SJCRH30 (cell line): ENCODE measurements around the gene DNAH2. TPM values are rescaled to one million over a fixed set of nuclear protein-coding genes. Genes with fewer than 3 reads are reported as not detected.
"Not testable (repeated sequence)": the region's sequence is repeated elsewhere in the genome, so short reads cannot be mapped to it uniquely, and the experiment has no call there.

Experiments
- DNase-seq, 2 experiments: peaks; one replicate each; pipeline ENCODE4 v3.0.0-alpha.2; 2015 to 2020
- H3K27ac ChIP-seq: fragments of 250-450 bp; sonication (Bioruptor Pico); 2 replicates; pipeline ENCODE4 v1.5.1; 2020; ENCODE audit warnings: mild to moderate bottlenecking, moderate library complexity
- H3K27me3 ChIP-seq: fragments of 250-450 bp; sonication (Bioruptor Pico); 2 replicates; pipeline ENCODE4 v1.5.1; 2020; ENCODE audit warnings: mild to moderate bottlenecking, moderate library complexity
- H3K36me3 ChIP-seq: fragments of 250-450 bp; sonication (Bioruptor Pico); 2 replicates; pipeline ENCODE4 v1.5.1; 2020; ENCODE audit warnings: mild to moderate bottlenecking, moderate library complexity
- H3K4me1 ChIP-seq: fragments of 250-450 bp; sonication (Bioruptor Pico); 2 replicates; pipeline ENCODE4 v1.5.1; 2020; ENCODE audit warnings: mild to moderate bottlenecking, moderate library complexity
- H3K4me3 ChIP-seq: fragments of 250-450 bp; sonication (Bioruptor Pico); 2 replicates; pipeline ENCODE4 v1.5.1; 2020; ENCODE audit warnings: mild to moderate bottlenecking, moderate library complexity
- H3K9me3 ChIP-seq: fragments of 250-450 bp; sonication (Bioruptor Pico); replicated peaks from 2 replicates; pipeline ENCODE4 v1.5.1; 2020; ENCODE audit warnings: mild to moderate bottlenecking, moderate library complexity
- total RNA-seq: library from RNA; depleted of rRNA; stranded (reverse); fragments of >200 nt; shearing (Covaris generic); gene quantifications from 2 replicates; pipeline ENCODE4 v1.2.3, GENCODE V29; 2014

Gene DNAH2
- total RNA-seq, 1 experiment from 2014 or later = not detected

DNA sequence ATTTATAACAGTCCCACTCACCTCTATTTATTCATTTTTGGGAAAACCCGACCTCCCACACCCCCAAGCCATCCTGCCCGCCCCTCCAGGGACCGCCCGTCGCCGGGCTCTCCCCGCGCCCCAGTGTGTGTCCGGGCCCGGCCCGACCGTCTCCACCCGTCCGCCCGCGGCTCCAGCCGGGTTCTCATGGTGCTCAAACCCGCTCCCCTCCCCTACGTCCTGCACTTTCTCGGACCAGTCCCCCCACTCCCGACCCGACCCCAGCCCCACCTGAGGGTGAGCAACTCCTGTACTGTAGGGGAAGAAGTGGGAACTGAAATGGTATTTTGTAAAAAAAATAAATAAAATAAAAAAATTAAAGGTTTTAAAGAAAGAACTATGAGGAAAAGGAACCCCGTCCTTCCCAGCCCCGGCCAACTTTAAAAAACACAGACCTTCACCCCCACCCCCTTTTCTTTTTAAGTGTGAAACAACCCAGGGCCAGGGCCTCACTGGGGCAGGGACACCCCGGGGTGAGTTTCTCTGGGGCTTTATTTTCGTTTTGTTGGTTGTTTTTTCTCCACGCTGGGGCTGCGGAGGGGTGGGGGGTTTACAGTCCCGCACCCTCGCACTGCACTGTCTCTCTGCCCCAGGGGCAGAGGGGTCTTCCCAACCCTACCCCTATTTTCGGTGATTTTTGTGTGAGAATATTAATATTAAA is 136.7 kb downstream of the DNAH2 start:
- Histone ChIP-seq H3K36me3 (peaks cover 19% of the 10 kb centered on the region), H3K4me1 (0 out of 2 replicates have a peak, but pooled peaks cover 2% of the 10 kb centered on the region), H3K27me3 (no peaks in the 10 kb centered on the region), H3K27ac (no peak overlapping the region), H3K9me3 (no peaks in the 10 kb centered on the region), H3K4me3 (no peak overlapping the region)
- no peak for DNase-seq

GRCh38 chr17:7854851-7855659 is 137.5 kb downstream of the DNAH2 start, which contains the start of gene TMEM88:
Gene TMEM88 (plus strand): TSS chr17:7855066. CDS start chr17:7855075, 9 bp downstream.
- H3K27ac ChIP-seq = no peak within 1 kb of the TSS
- no peaks in the 10 kb centered on the region for H3K9me3 ChIP-seq
- peaks cover 19% of the 10 kb centered on the region for H3K36me3 ChIP-seq
- H3K27me3 ChIP-seq = no peaks in the 10 kb centered on the region
- H3K4me3 ChIP-seq = peak within 1 kb of the TSS; percentile 71; the same call in 1 of the 2 replicates
- no peak for DNase-seq
- 0 out of 2 replicates have a peak, but pooled peaks cover 2% of the 10 kb centered on the region for H3K4me1 ChIP-seq

GRCh38 chr17:7855660-7856010 is 138.1 kb downstream of the DNAH2 start:
- no peaks in the 10 kb centered on the region for H3K27me3 ChIP-seq
- no peak overlapping the region for H3K4me3 ChIP-seq
- H3K4me1 ChIP-seq = 0 out of 2 replicates have a peak, but pooled peaks cover 2% of the 10 kb centered on the region
- H3K9me3 ChIP-seq = no peaks in the 10 kb centered on the region
- H3K27ac ChIP-seq = no peak overlapping the region
- no peak for DNase-seq
- peaks cover 14% of the 10 kb centered on the region for H3K36me3 ChIP-seq

DNA sequence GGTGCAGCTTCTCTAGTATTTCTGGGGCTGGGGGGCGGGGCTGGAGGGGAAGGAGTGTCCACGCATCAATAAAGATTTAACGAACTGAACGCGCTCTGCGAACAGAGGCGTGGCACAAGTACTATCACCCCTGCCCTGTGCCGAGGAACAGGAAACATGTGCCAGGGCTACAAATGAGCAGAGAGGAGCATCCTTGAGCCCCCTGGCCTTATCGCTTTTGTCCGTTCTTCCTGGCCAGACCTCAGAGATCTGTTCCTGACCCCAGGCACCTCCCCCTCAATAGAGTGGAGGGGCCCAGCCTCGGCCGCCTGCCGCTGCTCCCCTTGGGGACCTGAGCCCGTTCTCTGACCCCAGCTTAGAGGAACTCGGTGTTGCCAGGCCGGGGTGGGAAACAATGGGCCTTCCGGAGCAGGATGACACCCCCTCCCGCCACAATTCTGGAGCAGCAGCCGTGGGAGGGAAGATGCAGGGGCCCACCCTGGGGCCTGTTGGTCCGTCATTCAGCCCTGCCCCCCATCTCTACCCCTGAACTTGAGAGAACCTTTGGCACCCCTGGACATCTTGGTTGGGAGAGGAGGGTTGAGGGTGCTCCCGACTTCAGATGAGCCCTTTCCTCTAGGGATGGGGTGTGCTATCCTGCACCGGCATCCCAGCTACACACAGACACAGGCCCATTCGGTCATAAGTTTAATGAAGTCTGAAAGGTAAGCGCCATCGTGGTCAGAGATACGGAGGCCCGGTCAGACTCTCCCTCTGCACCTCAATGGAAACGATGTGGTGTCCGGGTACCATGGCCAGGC is 138.7 kb downstream of the DNAH2 start:
- Histone ChIP-seq H3K4me1 (0 out of 2 replicates have a peak, but pooled peaks cover 2% of the 10 kb centered on the region), H3K27ac (peak overlapping the region; percentile 94)
- peak in 1 of 2 experiments; percentile 32 for DNase-seq

GRCh38 chr17:7856811-7857712 is 139.5 kb downstream of the DNAH2 start, which contains the start of gene NAA38:
Gene NAA38 (minus strand): TSS chr17:7857559. CDS start chr17:7857463, 96 bp downstream.
- peak; percentile 96 to 97 for DNase-seq
- Histone ChIP-seq H3K9me3 (no peaks in the 10 kb centered on the region), H3K4me1 (0 out of 2 replicates have a peak, but pooled peaks cover 2% of the 10 kb centered on the region), H3K4me3 (peak within 1 kb of the TSS; percentile 71), H3K27me3 (no peaks in the 10 kb centered on the region), H3K36me3 (peaks cover 2% of the 10 kb centered on the region; the same call in 1 of the 2 replicates), H3K27ac (peak within 1 kb of the TSS; percentile 94)

More for the DNA sequence above, 138.7 kb downstream of the DNAH2 start:
- Histone ChIP-seq H3K4me3 (peak overlapping the region; percentile 71), H3K27me3 (no peaks in the 10 kb centered on the region), H3K36me3 (peaks cover 8% of the 10 kb centered on the region), H3K9me3 (no peaks in the 10 kb centered on the region)

GRCh38 chr17:7857713-7858521 is 140.4 kb downstream of the DNAH2 start, which contains the start of gene CYB5D1:
Gene CYB5D1 (plus strand): TSS chr17:7858003. CDS start chr17:7858135, 132 bp downstream.
- Histone ChIP-seq H3K4me3 (peak within 1 kb of the TSS; percentile 71), H3K4me1 (0 out of 2 replicates have a peak, but pooled peaks cover 3% of the 10 kb centered on the region), H3K9me3 (no peaks in the 10 kb centered on the region), H3K36me3 (peaks cover 3% of the 10 kb centered on the region; the same call in 1 of the 2 replicates), H3K27me3 (no peaks in the 10 kb centered on the region), H3K27ac (peak within 1 kb of the TSS; percentile 94)
- DNase-seq = peak; percentile 86 to 89

DNA sequence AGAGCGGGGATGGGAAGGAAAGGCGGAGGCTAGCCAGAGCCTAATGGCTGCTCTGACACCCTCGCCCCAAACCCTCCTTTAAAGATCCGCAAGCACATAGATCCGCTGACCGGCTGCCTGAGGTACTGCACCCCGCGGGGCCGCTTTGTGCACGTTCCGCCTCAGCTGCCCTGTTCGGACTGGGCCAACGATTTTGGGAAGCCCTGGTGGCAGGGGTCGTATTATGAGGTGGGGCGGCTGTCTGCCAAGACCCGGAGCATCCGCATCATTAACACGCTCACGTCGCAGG is 140.9 kb downstream of the DNAH2 start:
- no peak overlapping the region for H3K4me3 ChIP-seq
- no peak overlapping the region for H3K27ac ChIP-seq
- no peaks in the 10 kb centered on the region for H3K27me3 ChIP-seq
- DNase-seq = no peak
- H3K9me3 ChIP-seq = no peaks in the 10 kb centered on the region
- 0 out of 2 replicates have a peak, but pooled peaks cover 5% of the 10 kb centered on the region for H3K4me1 ChIP-seq
- peaks cover 7% of the 10 kb centered on the region; the same call in 1 of the 2 replicates for H3K36me3 ChIP-seq

- Histone ChIP-seq H3K9me3 (no peaks in the 10 kb centered on the region), H3K4me1 (0 out of 2 replicates have a peak, but pooled peaks cover 5% of the 10 kb centered on the region), H3K4me3 (no peak overlapping the region), H3K27me3 (no peaks in the 10 kb centered on the region), H3K27ac (no peak overlapping the region), H3K36me3 (peaks cover 7% of the 10 kb centered on the region; the same call in 1 of the 2 replicates)
- no peak for DNase-seq
Measured at GRCh38 chr17:7859028-7859427, 141.5 kb downstream of the DNAH2 start.

DNA sequence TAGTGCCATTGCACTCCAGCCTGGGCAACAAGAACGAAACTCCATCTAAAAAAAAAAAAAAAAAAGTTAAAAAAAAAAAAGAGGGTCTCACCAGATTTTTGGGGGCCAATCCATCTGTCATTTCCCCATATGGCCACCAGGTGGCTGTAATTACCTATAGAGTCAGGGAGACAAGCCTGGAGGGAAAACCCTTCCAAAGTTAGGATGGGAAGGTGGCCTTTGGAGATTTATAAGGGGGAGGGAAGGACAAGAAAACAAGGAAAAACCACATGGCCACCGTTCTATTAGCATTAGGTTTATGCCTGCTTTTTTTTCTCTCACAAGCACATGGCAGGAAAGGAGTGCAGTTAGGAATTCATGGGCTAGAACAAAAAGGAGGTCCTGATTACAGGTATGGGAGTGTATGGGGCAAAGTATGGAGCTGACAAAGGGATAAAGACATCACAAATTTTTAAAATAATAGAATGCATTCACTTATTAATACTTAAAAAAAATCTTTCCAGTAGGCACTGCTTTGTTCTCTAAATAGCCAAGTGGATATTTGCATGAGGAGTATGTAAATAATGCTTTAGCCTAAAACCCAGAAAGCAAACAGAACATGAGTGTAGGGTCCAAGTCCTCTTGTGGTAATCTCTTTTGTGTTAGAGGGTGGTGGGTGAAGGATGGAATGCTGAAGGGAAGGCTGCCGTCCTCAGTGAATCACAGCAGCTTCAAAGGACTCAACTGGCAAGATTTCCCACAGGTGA is 145.3 kb downstream of the DNAH2 start:
- Histone ChIP-seq H3K27me3 (no peaks in the 10 kb centered on the region), H3K27ac (no peak overlapping the region), H3K4me3 (no peak overlapping the region), H3K9me3 (no peaks in the 10 kb centered on the region), H3K36me3 (peaks cover 15% of the 10 kb centered on the region), H3K4me1 (0 out of 2 replicates have a peak, but pooled peaks cover 3% of the 10 kb centered on the region)
- DNase-seq = peak; percentile 61 to 74

- H3K27ac ChIP-seq, H3K27me3 ChIP-seq, H3K4me1 ChIP-seq, H3K4me3 ChIP-seq, DNase-seq, H3K9me3 ChIP-seq: not testable (repeated sequence)
- H3K36me3 ChIP-seq = peaks cover 16% of the 10 kb centered on the region
Measured at GRCh38 chr17:7864384-7864783, 146.8 kb downstream of the DNAH2 start.

- H3K4me3 ChIP-seq = no peak overlapping the region
- H3K27me3 ChIP-seq = no peaks in the 10 kb centered on the region
Measured at GRCh38 chr17:7864995-7865650, 147.6 kb downstream of the DNAH2 start.

GRCh38 chr17:7867881-7868329 is 150.4 kb downstream of the DNAH2 start:
- H3K9me3 ChIP-seq = no peaks in the 10 kb centered on the region
- H3K4me1 ChIP-seq = 0 out of 2 replicates have a peak, but pooled peaks cover 2% of the 10 kb centered on the region
- H3K4me3 ChIP-seq = no peak overlapping the region
- no peaks in the 10 kb centered on the region for H3K27me3 ChIP-seq
- peaks cover 21% of the 10 kb centered on the region for H3K36me3 ChIP-seq
- no peak overlapping the region for H3K27ac ChIP-seq
- DNase-seq = no peak

More at GRCh38 chr17:7864995-7865650, 147.6 kb downstream of the DNAH2 start:
- no peak for DNase-seq
- Histone ChIP-seq H3K9me3 (no peaks in the 10 kb centered on the region), H3K36me3 (peaks cover 18% of the 10 kb centered on the region), H3K27ac (no peak overlapping the region), H3K4me1 (0 out of 2 replicates have a peak, but pooled peaks cover 3% of the 10 kb centered on the region)
